Measurements from ENCODE around the gene CHID1. TPM values are rescaled to one million over a fixed set of nuclear protein-coding genes. Genes with fewer than 3 reads are reported as not detected.

CHID1 gene
- total and polyA plus RNA-seq, 2 of the 8 experiments (the other 6 are each of a cell fraction or from before 2014, with no cell fraction given): 81.2 to 88.5 TPM

DNA sequence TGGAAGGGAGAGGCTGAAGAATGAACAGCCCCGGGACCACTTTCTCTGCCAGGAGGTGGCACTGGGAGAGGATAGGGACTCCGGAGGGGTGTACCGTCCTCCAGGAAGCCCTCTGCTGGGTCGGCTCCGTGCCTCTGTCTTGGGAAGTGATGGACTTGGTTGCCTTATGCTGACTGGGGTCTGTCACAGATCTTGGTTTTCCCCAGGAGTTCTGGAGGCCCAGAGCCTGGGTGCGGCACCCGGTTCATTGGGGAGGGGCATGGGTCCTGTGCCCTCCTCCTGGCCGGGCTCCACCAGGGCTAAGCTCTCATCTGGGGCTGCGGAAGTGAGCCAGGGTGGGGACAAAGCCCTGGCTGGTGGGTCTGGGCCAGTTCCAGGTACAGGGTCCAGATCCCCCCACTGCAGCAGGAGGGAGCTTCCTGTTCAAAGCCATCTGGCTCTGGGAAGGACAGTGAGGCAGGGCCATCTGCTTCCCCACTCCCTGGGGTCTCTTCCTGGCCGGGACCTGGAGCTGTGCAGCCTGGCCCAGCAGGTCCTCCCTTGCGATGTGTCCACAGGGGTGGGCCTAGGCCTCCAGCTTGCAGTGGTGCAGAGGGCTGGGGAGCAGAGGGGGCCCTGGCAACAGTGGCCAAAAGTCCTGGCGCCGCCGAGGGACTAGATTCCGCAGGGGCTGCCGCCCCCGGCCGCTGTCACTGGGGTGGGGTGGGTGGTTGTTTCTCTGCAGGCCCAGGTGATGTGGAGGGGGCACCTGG lies 14.0 kb upstream of the CHID1 start:
- H3K14ac ChIP-seq (ENCODE audit: insufficient read length): no peak overlapping the region
- POLR2A ChIA-PET (ENCODE audit: partially characterized antibody): interaction anchor here (0.8 to 1.9 kb wide), 7 partner anchors 11 to 67 kb away, joined by 3 to 7 read pairs (median 3); partner anchors contain the start of gene CHID1
- no peak overlapping the region for H3K18ac ChIP-seq (ENCODE audit: extremely low read depth, low read length)
- CTCF ChIA-PET (ENCODE audit: partially characterized antibody): interaction anchor here (0.6 to 7.1 kb wide), 24 partner anchors 9 to 137 kb away, joined by 3 to 48 read pairs (median 6); partner anchors contain the start of gene MUC6
- H3K56ac ChIP-seq (replicated peaks; ENCODE audit: insufficient read length, low read depth, low read length): no peak overlapping the region
- no peaks in the 10 kb centered on the region for H3K9me3 ChIP-seq (ENCODE audit: insufficient read depth in 2 of 2, low read depth in 1 of 2, low read length in 1 of 2)
- H4K8ac ChIP-seq (ENCODE audit: extremely low read depth, insufficient read depth, low read length): peak overlapping the region; percentile 86
- H3K4ac ChIP-seq (replicated peaks; ENCODE audit: insufficient read length, low read depth, low read length): no peak overlapping the region
- no peak for DNase-seq (ENCODE audit: low read depth in 1 of 2, low spot score in 2 of 2)
- peaks cover 5% of the 10 kb centered on the region for H3K23me2 ChIP-seq (ENCODE audit: low read depth, low read length)
- H2BK5ac ChIP-seq (ENCODE audit: low read depth, low read length): 0 out of 2 replicates have a peak overlapping the region, but pooled peaks have one; percentile 24
- no peak overlapping the region for H3K4me3 ChIP-seq (ENCODE audit: extremely low read depth in 1 of 4, insufficient read depth in 2 of 4, low read depth in 3 of 4, low read length in 4 of 4)
- no peak overlapping the region for H3K23ac ChIP-seq (ENCODE audit: insufficient read length)
- H3K79me1 ChIP-seq (ENCODE audit: low read depth, low read length): peaks cover 14% of the 10 kb centered on the region
- no peak overlapping the region for H3K27ac ChIP-seq (ENCODE audit: low read depth, low read length)
- peaks cover 0 to 34% of the 10 kb centered on the region in 2 experiments; a peak in 2 of 4 replicates for H3K79me2 ChIP-seq (ENCODE audit: control insufficient read depth in 1 of 2, insufficient read depth in 2 of 2, low read length in 2 of 2)
- no peaks in the 10 kb centered on the region for H3K27me3 ChIP-seq (replicated peaks in 1 of 4; ENCODE audit: control insufficient read depth in 3 of 4, extremely low read depth in 1 of 4, insufficient read depth in 3 of 4, low read length in 3 of 4)
- H2BK12ac ChIP-seq (ENCODE audit: low read depth, low read length): no peak overlapping the region
- H3K4me1 ChIP-seq (replicated peaks in 1 of 4; ENCODE audit: control insufficient read depth in 3 of 4, insufficient read depth in 4 of 4, low read length in 3 of 4): peaks cover 0 to 7% (median 4%) of the 10 kb centered on the region in 4 experiments; a peak in 4 of 7 replicates
- H3K9ac ChIP-seq (replicated peaks in 1 of 4; ENCODE audit: extremely low read depth in 1 of 4, low read depth in 3 of 4, low read length in 3 of 4): no peak overlapping the region
- H2AFZ ChIP-seq (ENCODE audit: low read length): no peak overlapping the region
- peaks cover 0 to 12% (median 2%) of the 10 kb centered on the region in 4 experiments; a peak in 3 of 8 replicates for H3K36me3 ChIP-seq (ENCODE audit: control insufficient read depth in 2 of 4, insufficient read depth in 4 of 4, low read length in 3 of 4)
- no peak overlapping the region for H4K5ac ChIP-seq (ENCODE audit: insufficient read length, low read depth, low read length)
- 95% methylated on average over 18 of the region's 18 CpGs; no CpG with 5 or more reads in 1 of the 2 experiments for WGBS, 2 experiments (ENCODE audit: extremely low coverage in 1 of 2, insufficient coverage in 1 of 2, insufficient read length in 1 of 2, insufficient replicate concordance in 2 of 2, low coverage in 1 of 2, low lambda C conversion rate in 2 of 2, missing lambda C conversion rate in 1 of 2)
- H4K20me1 ChIP-seq (replicated peaks in 1 of 2; ENCODE audit: control insufficient read depth in 1 of 2, insufficient read depth in 2 of 2, low read length in 2 of 2): peaks cover 3 to 10% of the 10 kb centered on the region in 2 experiments
- no peak overlapping the region for H3K4me2 ChIP-seq (ENCODE audit: insufficient read depth in 1 of 2, low read depth in 2 of 2, low read length in 2 of 2)
- H4K91ac ChIP-seq (replicated peaks; ENCODE audit: insufficient read length, low read length): peak overlapping the region; percentile 74
- no peak overlapping the region for H2BK120ac ChIP-seq (replicated peaks; ENCODE audit: low read depth, low read length)
- no peak overlapping the region for H2AK5ac ChIP-seq (ENCODE audit: low read depth, low read length)
- no peak overlapping the region for H2BK20ac ChIP-seq (ENCODE audit: low read length)
- H2BK15ac ChIP-seq (ENCODE audit: low read length): peak overlapping the region; percentile 95; the same call in 1 of the 2 replicates
- no peak for FAIRE-seq
- TF ChIP-seq SP1 (IDR thresholded peaks at IDR 0.05; ENCODE audit: low read depth, low read length) (no peak), EP300 (IDR thresholded peaks at IDR 0.05; ENCODE audit: borderline replicate concordance in 1 of 2, low read depth in 2 of 2, low read length in 2 of 2) (no peak), POLR2AphosphoS5 (IDR thresholded peaks at IDR 0.05; ENCODE audit: low read depth, low read length) (no peak), TCF12 (IDR thresholded peaks at IDR 0.05; ENCODE audit: low read depth, low read length) (no peak), RXRA (IDR thresholded peaks at IDR 0.05; ENCODE audit: insufficient read depth, low read depth, low read length) (no peak), SAP30 (IDR thresholded peaks at IDR 0.05; ENCODE audit: insufficient read depth, insufficient replicate concordance, low read length) (no peak), POLR2A (IDR thresholded peaks at IDR 0.05; ENCODE audit: control extremely low read depth in 1 of 2, low read depth in 2 of 2, low read length in 2 of 2) (no peak), CHD1 (IDR thresholded peaks at IDR 0.05; ENCODE audit: low read depth, low read length) (no peak), FOSL1 (IDR thresholded peaks at IDR 0.05; ENCODE audit: insufficient read depth, low read depth, low read length) (no peak)
- TF ChIP-seq, protein P1, sequence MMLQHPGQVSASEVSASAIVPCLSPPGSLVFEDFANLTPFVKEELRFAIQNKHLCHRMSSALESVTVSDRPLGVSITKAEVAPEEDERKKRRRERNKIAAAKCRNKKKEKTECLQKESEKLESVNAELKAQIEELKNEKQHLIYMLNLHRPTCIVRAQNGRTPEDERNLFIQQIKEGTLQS (IDR thresholded peaks at IDR 0.05; ENCODE audit: insufficient read depth, low read depth, low read length): no peak
- TF ChIP-seq, protein P2, sequence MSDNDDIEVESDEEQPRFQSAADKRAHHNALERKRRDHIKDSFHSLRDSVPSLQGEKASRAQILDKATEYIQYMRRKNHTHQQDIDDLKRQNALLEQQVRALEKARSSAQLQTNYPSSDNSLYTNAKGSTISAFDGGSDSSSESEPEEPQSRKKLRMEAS (IDR thresholded peaks at IDR 0.05): no peak
